NCI-H345 treated with DMSO at 0.1 percent for 48 hours (cell line): ENCODE data around the gene KRT7.
A peak's percentile ranks its signal among the peaks of the same experiment; 100 is the strongest.
"Not testable (repeated sequence)": the region's sequence is repeated elsewhere in the genome, so short reads cannot be mapped to it uniquely, and the experiment has no call there.

Experiments used
- DNase-seq: peaks from one replicate; lab custom pipeline; 2025; ENCODE audit not compliant: unreplicated experiment; lab: John Stamatoyannopoulos, UW

The KRT7 gene

GRCh38 chr12:52243856-52244614, 11.0 kb downstream of the KRT7 start:
- peak; percentile 69 for DNase-seq

- no peak for DNase-seq
Measured at GRCh38 chr12:52244615-52244994, 11.6 kb downstream of the KRT7 start.

- no peak for DNase-seq
Measured at GRCh38 chr12:52245259-52245961, 12.4 kb downstream of the KRT7 start.

- DNase-seq: no peak
Measured at GRCh38 chr12:52245962-52246569, 13.0 kb downstream of the KRT7 start.

GRCh38 chr12:52246720-52247621, 13.9 kb downstream of the KRT7 start:
- peak; percentile 66 for DNase-seq

- no peak for DNase-seq
Measured at GRCh38 chr12:52247622-52248540, 14.8 kb downstream of the KRT7 start.

- no peak for DNase-seq
Measured at GRCh38 chr12:52248541-52249461, 15.8 kb downstream of the KRT7 start.

- DNase-seq: no peak
Measured at GRCh38 chr12:52249511-52250047, 16.5 kb downstream of the KRT7 start.

GRCh38 chr12:52250048-52250990, 17.3 kb downstream of the KRT7 start:
- no peak for DNase-seq

GRCh38 chr12:52251367-52252051, 18.5 kb downstream of the KRT7 start:
- DNase-seq: no peak

- DNase-seq: not testable (repeated sequence)
Measured at GRCh38 chr12:52252175-52252615, 19.2 kb downstream of the KRT7 start.

GRCh38 chr12:52252728-52253343, 19.8 kb downstream of the KRT7 start:
- no peak for DNase-seq

- DNase-seq: no peak
Measured at GRCh38 chr12:52253391-52254179, 20.5 kb downstream of the KRT7 start.

- DNase-seq: no peak
Measured at GRCh38 chr12:52254180-52254964, 21.3 kb downstream of the KRT7 start.
